GM21367 (cell line): ENCODE data around the gene PALM.

ENCODE experiments used
- ATAC-seq: cut with Tn5 transposase; IDR thresholded peaks from one replicate; pipeline ENCODE4 v1.9.1; 2021; ENCODE audit not compliant: unreplicated experiment

Gene PALM

DNA sequence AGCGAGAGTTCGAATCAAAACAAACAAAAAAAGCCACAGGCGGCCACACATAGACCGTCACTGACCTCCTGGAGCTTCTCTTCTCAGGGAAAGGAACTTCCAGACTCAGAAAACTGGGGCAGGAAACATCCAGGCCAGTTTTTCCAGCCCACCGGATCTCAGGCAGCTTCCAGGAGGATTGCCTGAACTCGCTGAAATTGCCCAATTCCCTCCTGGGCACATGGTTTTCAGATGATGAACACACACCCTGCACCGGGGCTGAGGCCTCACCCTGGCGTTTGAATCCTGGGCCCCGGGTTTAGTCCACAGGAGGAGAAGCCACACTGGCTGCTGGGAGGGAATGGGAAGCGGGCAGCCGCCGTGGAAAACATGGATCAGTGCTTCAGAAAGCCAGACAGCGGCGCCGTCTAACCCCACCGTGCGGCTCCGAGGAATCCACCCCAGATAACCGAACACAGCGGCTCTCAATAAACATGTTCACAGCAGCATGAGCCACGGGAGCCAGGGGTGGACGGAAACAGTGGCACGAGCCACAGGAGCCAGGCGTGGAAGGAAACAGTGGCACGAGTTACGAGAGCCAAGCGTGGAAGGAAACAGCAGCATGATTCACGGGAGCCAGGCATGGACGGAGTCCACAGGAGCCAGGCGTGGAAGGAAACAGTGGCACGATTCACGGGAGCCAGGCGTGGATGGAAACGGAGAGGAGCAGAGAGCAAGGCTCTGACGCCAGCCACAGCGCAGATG lies 70.3 kb downstream of the PALM start:
- no peak for ATAC-seq

DNA sequence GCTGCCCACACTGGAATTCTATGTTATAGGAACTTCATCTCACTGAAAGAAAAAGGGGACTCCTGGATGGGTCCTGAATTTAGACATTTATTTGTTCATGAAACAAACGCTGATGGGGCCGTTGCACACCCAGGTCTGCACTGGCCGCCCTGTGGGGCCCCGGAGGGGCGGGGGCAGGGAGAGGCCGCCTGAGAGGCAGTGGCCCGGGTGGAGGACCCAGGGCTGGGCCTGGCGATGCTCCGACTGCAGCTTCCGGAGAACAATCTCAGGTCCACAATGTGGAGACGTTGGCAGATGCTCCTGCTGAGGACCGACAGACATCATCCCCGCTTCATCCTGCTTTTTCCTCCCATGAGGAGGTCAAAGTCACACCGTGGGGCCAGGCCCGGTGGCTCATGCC lies 72.2 kb downstream of the PALM start:
- no peak for ATAC-seq

DNA sequence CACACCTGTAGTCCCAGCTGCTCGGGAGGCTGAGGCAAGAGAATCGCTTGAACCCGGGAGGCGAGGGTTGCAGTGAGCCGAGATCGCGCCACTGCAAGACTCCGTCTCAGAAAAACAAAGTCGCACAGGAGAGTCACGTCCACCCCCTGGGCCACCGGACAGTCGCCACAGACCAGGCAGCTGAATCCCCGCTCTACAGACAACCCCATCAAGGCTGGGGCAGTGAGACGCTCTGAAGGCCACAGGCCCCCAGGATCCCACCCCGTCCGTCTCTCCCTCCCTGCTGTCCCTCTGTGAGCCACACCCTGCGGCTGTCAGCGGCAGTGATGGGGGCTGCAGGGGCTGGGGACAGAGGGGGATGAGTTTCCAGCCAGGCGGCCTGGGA lies 73.1 kb downstream of the PALM start:
- no peak for ATAC-seq

DNA sequence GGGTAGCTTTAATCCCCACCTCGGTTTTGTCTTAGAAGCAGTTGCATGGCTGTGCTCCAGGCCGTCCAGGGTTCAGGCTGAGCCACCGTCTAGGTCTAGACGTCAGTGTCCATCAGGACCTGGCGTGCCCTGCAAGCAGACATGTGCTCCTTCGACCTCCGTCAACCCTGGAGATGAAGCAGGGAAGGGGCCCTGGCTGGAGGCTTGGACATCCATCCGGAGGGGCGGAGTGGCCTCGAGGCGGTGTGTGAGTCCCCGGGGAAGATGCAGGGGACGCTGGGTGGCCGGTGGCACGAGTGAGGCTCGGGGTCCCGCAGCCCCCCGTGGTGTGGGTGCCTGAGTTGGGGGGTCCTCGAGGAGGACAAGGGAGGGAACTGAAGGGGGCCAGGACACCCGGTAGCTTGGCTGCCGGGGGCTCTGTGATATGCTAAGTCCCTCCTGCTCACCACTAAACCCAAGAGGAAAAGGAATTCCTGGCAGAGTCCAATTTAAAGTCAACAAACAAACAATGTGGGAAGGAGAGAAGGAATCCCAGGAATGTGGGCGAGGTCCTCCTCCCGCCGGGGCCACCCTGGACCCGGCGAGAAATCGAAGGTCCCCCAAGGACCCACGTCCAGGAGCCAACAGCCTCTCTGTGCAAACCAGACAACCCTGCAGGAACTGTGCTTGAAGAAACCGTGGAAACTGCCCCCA lies 73.6 kb downstream of the PALM start:
- ATAC-seq: no peak

DNA sequence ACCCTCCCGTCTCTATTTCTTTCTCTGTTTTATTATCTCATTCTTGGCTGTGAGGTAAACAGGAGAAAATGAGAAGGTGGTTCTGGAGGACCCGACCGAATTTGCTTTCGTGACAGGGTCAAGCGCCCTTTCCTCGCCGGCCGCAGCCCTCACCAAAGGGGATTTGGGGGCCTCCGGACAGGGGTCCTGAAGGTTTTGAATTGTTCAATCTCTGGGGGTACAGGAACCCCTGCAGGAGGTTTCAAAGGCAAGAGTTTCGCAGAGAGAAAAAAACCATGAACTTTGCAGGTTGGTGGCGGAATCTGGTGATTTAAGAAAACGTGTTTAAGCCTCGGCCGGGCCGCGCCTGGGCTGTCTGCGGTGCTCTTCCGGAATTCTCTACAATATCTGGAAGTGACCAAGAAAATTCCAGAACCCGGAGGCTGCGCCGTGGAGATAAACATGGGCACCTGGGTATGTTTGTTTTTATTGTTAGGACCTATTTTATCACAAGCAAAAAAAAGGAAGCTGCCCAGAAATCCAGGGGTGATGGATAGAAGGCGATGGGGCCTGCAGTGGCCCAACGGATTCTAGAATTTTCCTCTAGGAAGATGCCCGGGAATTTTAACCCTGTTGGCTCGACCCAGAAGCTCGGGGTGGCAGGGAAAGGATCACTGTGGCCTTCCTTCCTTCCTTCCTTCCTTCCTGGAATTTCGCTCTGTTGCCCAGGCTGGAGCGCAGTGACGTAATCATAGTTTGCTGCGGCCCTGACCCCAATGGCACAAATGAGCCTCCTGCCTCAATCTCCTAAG lies 74.3 kb downstream of the PALM start:
- ATAC-seq: no peak

DNA sequence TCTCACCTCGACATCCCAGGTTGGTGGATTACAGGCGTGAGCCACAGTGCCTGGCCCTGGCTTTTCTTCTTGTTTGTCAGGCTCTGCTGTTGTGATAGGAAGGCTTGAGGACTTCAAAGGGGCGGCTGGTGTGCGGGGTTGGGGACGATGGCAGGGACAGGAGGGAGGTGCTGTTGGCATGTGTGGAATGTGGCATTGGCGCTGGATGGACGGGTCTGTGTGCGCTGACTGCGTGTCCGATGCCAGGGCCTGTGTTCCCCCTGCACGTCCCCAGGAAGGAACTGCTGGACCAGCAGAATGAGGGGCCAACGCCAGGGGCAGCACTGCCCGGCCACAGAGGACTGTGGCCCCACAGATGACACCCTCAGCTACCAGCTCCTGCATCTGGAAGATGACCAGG lies 75.8 kb downstream of the PALM start:
- no peak for ATAC-seq

DNA sequence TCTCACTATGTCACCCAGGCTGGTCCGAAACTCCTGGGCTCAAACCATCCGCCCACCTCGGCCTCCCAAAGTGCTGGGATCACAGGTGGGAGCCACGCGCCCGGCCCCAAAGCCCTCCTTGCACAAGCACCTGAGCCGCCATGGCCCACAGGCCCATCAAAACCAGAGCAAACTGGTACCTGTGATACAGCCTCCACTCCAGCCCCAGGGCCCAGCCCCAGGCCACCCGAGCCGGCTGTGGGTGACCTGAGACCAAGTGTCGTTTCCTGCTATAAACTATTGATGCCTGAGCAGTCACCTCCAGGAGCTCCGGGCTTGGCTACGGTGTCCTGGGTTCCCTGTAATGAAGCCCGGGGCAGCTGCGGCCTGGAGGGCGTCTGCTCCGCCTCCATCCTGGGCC lies 78.8 kb downstream of the PALM start:
- ATAC-seq: no peak

DNA sequence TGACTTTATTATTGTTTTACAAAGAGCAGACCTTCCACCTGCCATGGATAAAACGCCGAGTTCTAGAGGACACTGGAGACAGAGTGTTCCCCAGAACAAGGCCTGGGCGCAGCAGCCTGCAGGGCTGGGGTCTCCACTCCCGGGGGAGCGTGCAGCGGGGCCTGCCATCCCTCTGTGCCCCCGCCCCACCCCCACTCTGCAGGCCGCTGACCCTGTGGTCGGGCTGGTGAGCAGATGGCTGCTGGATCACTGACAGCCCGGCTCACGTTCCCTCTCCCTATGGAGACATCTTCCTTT lies 79.9 kb downstream of the PALM start:
- ATAC-seq: no peak

DNA sequence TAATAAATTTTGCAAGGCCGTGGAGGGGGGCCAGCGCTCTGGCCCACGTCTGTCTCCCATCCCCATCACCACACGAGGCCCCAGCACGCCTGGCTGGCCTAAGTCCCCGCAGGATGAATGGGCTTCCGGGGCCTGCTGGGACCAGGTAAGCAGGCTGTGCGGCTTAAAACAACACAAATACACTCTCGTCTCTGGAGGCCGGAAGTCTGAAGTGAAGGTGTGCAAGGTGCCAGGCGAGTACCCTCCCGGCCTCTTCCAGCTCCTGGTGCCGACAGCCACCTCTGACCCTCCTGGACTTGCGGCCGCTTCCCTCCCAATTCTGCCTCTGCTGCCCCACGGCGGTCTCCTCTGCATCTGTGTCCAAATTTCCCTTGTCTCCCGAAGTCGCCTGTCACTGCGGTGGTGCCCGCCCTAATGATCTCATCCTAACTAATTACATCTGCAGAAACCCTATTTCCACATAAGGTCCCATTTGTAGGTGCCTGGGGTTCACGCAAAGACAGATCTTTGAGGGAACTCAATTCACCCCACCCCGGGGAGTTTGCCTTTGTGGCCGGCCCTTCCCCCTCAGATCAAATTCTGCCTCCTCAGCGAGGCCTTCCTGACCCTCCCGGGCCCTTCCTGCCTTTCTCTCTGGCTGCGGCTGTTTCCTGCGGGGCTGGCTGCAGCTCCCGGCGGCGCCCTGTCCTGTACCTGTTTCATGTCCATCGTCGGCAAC lies 80.4 kb downstream of the PALM start:
- ATAC-seq: no peak

DNA sequence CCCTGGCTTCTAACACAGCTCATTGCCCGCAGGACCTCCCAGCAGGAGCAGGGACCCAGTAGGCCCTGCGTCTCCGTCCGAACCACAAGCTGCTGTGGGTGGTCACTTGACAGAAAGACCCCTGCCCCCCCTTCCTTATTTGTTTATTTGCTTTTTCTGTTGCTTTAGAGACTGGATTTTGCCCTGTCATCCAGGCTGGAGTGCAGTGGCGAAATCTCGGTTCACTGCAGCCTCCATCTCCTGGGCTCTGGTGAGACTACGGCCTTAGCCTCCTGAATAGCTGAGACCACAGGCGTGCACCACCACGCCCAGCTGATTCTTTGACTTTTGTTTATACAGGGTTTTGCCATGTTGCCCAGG lies 80.9 kb downstream of the PALM start:
- no peak for ATAC-seq

DNA sequence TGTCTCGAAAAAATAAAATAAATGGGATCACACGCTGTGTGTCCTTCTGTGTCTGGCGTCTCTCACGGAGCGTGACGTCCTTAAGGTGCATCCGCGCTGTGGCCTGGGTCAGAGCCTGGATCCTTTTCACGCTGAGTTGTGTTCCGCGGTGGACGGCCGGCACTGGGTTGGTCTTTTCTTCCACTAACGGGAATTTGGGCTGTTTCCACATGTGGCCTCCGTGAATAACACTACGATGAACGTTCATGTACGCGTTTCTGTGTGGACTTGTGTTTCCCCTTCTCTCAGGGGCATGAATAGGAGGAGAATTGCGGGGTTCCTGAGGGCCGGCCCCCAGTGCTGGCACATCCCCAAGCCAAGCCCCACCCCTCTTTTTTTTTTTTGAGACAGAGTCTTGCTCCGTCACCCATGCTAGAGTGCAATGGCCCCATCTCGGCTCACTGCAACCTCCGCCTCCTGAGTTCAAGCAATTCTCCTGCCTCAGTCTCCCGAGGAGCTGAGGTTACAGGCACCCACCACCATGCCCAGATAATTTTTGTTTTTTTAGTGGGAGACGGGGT lies 82.4 kb downstream of the PALM start:
- no peak for ATAC-seq

DNA sequence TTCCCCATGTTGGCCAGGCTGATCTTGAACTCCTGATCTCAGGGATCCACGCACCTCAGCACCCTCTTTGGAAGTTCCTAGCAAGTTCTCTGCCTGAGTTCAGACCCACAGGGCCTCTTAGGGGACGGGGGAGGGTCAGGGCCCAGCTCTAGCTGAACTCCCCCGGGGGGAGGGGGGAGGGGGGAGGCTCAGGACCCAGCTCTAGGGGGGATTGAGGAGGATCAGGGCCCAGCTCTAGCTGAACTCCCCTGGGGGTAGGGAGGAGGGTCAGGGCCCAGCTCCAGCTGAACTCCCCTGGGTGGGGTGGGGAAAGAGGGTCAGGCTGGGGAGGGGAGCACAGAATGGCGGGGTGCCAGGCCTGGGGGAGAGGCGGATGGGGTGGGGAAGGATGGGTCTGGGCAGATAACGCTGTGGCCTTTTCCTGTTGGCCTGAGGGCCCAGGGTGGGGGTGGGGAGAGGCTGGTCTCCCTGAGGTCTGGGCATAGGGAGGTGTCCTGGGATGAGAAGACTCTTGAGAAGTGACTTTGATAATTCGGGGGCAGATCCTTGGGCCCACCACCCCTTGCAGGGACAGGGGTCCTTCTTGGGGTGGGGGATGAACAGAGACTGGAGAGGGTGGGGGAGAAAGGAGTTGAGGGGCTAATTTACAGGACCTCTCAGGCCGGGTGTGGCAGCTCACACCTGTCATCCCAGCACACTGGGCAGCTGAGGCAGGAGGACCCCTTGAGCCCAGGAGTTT lies 83.0 kb downstream of the PALM start:
- ATAC-seq: no peak

DNA sequence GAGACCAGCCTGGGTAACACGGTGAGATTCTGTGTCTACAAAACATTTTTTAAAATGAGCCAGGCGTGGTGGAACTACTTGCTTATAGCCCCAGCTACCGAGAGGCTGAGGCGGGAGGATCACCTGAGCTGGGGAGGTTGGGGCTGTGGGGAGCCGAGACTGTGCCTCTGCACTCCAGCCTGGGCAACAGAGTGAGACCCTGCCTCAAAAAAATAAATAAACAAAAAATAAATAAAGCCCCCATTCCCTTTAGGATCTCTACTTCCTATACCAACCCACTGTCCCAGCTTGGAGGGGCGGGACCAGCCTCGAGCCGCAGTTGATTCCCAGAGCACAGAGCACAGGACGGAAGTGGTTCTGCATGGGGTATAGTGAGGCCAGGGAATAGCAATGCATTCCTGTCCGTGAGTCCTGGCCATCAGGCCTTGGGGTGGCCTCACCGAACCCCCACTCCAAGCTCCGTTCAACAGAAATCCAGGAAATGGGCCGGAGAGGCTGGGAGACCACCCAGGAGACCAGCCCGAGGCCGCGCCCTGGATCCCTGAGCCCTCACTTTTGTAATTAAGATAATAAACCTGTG lies 83.7 kb downstream of the PALM start:
- no peak for ATAC-seq

DNA sequence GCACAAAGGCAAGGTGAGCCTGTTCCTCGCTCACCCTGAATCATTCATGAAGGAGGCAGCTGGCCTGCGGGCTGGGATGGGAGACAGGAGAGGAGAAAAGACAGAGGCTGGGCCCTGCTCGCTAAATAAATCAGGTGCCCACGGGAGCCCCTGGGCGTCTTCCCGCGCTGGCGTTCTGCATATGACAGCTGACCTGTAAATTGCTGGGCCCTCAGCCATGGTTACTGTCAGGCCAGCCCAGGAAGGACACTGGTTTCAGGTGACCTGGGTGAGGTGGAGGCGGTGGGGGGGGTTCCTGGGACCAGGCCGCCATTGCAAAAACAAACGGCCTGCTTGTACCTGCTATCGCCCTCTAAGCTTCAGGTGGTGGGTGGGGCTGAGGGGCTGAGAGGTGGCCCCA lies 85.1 kb downstream of the PALM start:
- no peak for ATAC-seq

DNA sequence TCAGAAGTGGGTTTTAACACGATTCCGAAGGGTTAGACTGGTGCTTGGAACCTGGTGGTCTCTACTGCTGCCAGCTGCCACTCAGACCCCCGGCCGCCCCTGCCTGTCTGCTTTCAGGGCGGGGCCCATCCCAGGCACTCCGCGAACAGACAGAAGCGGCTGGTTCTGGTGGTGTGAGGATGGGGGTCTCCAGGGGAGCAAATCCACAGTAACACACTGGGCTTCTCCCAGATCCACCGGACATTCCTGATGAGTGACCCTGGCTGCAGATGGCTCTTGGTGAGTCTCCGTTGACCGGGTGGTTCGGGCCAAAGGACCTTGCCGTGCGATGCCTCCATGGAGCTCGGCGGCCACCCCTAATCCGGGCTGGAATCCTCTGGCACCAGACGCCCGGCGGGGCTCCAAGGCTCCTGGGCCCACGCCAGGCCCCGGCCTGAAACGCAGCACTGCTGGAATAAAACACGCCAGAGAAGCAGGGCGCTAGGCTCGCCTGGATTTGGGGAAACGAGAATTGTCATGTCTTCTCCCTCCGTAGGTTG lies 86.4 kb downstream of the PALM start:
- ATAC-seq: no peak

DNA sequence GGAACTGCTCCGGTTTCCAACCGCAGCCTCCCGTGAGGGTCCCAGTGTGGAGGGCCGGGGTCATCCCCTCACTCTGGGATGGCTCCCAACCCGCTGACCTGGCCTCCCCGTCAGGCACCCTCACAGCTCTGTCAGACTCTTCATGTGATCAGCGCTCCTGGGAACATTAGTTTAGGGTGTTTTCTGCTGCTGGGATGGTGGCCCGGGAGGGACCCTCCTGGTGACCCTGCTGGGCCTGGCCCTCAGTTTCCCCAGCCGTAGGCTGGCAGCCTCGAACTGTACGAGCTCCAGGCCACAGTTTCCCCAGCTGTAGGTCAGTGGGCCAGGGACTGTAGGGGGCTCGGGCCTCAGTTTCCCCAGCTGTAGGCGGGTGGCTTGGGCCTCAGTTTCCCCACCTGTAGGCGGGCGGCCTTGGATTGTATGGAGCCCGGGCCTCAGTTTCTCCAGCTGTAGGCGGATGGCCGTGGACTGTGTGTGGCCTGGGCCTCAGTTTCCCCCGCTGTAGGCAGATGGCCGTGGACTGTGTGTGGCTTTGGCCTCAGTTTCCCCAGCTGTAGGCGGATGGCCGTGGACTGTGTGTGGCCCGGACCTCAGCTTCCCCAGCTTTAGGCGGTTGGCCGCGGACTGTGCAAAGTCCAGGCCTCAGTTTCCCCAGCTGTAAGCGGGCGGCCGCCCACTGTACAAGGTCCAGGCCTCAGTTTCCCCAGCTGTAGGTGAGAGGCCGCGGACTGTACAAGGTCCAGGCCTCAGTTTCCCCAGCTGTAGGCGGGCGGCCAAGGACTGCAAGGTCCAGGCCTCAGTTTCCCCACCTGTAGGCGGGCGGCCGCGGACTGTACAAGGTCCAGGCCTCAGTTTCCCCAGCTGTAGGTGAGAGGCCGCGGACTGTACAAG lies 87.2 kb downstream of the PALM start:
- ATAC-seq: no peak

DNA sequence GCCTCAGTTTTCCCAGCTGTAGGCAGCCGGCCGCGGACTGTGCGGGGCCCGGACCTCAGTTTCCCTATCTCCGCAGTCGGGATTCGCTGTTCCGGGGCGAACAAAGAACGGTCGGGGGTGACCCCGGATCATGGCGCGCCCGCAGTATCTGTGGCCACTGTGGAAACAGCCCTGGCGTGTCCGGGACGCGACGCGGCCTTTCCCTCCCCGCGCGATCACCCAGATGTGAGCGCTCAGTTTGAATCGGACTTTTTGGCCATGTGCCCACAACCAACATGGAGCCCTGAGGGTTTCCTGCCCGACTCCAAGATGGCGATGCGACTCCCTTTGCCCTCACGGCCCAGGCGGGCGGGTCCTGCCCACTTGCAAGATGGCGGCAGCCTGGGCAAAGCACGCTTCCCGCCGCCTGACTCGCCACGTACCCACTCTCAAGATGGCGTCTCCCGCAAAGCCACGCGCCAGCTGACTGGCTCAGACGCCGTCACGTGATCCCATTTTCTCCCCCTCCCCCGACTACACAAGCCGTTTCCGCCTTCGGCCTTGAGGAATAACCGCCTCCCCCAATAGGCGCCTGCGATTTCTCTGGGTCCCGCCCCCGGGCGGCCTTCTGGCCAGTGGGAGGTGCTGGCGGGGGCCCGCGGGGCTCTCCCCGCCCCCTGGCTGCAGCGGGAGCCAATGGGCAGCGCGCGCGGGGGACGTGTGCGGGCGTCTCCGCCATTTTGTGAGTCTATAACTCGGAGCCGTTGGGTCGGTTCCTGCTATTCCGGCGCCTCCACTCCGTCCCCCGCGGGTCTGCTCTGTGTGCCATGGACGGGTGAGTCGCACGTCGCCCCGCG lies 88.2 kb downstream of the PALM start, which contains the start of gene PTBP1:
TSS of gene PTBP1 (plus strand) at position 761 of the 836 bp plus-strand sequence. CDS start at position 807, 46 bp downstream.
- peak; percentile 60 for ATAC-seq
